Stimulated activated CD8-positive, alpha-beta memory T cell treated with anti-CD3 and anti-CD28 coated beads, Interleukin-15, amount 100 ng/mL, for 24 hours (primary cell): ENCODE data around the gene MRPL11.

ENCODE experiments used
- DNase-seq: peaks from one replicate; pipeline ENCODE4 v3.0.0-alpha.2; 2020; ENCODE audit warnings: low read depth

MRPL11 gene

DNA sequence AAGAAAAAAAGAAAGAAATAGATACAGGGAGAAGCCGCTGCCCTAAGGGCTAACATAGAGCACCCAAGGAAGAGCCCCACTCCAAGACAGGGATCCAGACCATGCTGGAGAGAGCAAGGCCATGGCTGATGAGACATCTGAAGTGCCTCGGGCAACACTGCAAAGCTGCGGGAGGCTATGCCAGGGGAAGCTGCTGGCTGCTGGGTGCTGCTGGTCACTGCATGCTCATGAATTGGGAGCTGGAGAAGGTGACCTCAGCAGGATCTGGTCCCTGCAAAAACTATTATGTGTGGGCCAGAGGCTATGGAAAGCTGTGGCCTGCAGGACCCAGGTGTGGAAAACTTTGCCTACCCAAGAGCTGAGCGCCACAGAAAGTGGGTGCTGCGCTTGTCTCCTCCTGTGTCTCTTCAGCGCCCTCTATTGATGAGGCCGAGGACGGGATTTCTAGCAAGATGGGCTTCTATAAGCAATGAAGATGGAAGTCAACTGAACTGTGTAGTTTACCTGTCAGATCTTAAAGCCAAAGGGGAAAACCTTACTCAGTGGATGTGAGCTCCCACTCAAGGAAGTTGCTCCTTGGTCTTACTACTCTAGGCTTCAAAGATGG is 49.8 kb downstream of the MRPL11 start:
- DNase-seq: no peak

- DNase-seq: peak; percentile 67
Observed at GRCh38 chr11:66386171-66387069, 52.2 kb downstream of the MRPL11 start.
